IMR-90 (cell line): ENCODE data around the gene EFNA5. TPM values are rescaled to one million over a fixed set of nuclear protein-coding genes. Genes with fewer than 3 reads are reported as not detected.

Source experiments
- ATAC-seq: fragments of 200-7000 bp; cut with Tn5 transposase; 2 replicates; pipeline ENCODE4 v1.9.1; 2020; ENCODE audit warnings: low read depth, mild to moderate bottlenecking, moderate library complexity
- BruUV-seq: library from RNA; stranded (reverse); fragments of 400-500 nt; replicated peaks from 2 replicates; lab custom pipeline; 2021; lab: Mats Ljungman, UMichigan
- CTCF ChIA-PET: fragments of 300-600 bp; formaldehyde crosslinking; extraction: SDS; loops from one replicate; lab custom pipeline; 2021; ENCODE audit warnings: antibody characterized with exemption; lab: Yijun Ruan, JAX
- POLR2A ChIA-PET: fragments of 300-600 bp; sonication (Branson Sonifier 250); formaldehyde crosslinking; loops from one replicate; lab custom pipeline; 2022; ENCODE audit warnings: antibody characterized with exemption; ENCODE audit not compliant: unreplicated experiment; lab: Charles Lee
- DNase-seq: peaks from one replicate; pipeline ENCODE4 v3.0.0; 2013
- H2AFZ ChIP-seq: replicated peaks from 2 replicates; pipeline ENCODE3; 2013; ENCODE audit warnings: low read length, mild to moderate bottlenecking; ENCODE audit not compliant: poor library complexity
- H2AK5ac ChIP-seq: 2 replicates; pipeline ENCODE4 v1.6.1; 2013; ENCODE audit warnings: low read depth, low read length, inconsistent platforms
- H2AK9ac ChIP-seq: replicated peaks from 2 replicates; pipeline ENCODE3; 2013; ENCODE audit warnings: mild to moderate bottlenecking, low read depth, low read length, moderate library complexity; ENCODE audit not compliant: poor library complexity
- H2BK120ac ChIP-seq: 2 replicates; pipeline ENCODE4 v1.6.1; 2013; ENCODE audit warnings: low read depth, low read length, inconsistent platforms
- H2BK15ac ChIP-seq: 3 replicates; pipeline ENCODE4 v1.6.1; 2013; ENCODE audit warnings: low read depth, low read length, inconsistent platforms
- H2BK20ac ChIP-seq: 2 replicates; pipeline ENCODE4 v1.6.1; 2013; ENCODE audit warnings: low read depth, mild to moderate bottlenecking, inconsistent platforms, low read length, moderate library complexity
- H2BK5ac ChIP-seq: 2 replicates; pipeline ENCODE4 v1.6.1; 2013; ENCODE audit warnings: mild to moderate bottlenecking, low read depth, low read length, inconsistent platforms; ENCODE audit not compliant: poor library complexity, severe bottlenecking
- H3K14ac ChIP-seq: replicated peaks from 2 replicates; pipeline ENCODE4 v1.6.1; 2013; ENCODE audit warnings: low read depth, low read length, inconsistent platforms
- H3K18ac ChIP-seq: 2 replicates; pipeline ENCODE4 v1.6.1; 2013; ENCODE audit warnings: low read depth, low read length, control low read depth
- H3K23ac ChIP-seq: 2 replicates; pipeline ENCODE4 v1.6.1; 2013; ENCODE audit warnings: low read depth, low read length, inconsistent platforms
- H3K27ac ChIP-seq: 2 replicates; pipeline ENCODE4 v1.5.1; 2013; ENCODE audit warnings: mild to moderate bottlenecking, control low read depth, low read length; ENCODE audit not compliant: insufficient read depth
- H3K27me3 ChIP-seq: 2 replicates; pipeline ENCODE4 v1.6.1; 2013; ENCODE audit warnings: low read length; ENCODE audit not compliant: control insufficient read depth, insufficient read depth
- H3K36me3 ChIP-seq: 2 replicates; pipeline ENCODE4 v1.6.1; 2013; ENCODE audit warnings: low read length, mixed read lengths; ENCODE audit not compliant: control insufficient read depth, insufficient read depth
- H3K4ac ChIP-seq: 2 replicates; pipeline ENCODE4 v1.6.1; 2013; ENCODE audit warnings: low read depth, low read length, inconsistent platforms
- H3K4me1 ChIP-seq: 2 replicates; pipeline ENCODE4 v1.6.1; 2013; ENCODE audit warnings: low read length, mixed read lengths; ENCODE audit not compliant: control insufficient read depth, insufficient read depth
- H3K4me2 ChIP-seq: 2 replicates; pipeline ENCODE4 v1.6.1; 2013; ENCODE audit warnings: low read depth, mild to moderate bottlenecking, control low read depth, low read length, moderate library complexity
- H3K4me3 ChIP-seq: 2 replicates; pipeline ENCODE4 v1.5.1; 2013; ENCODE audit warnings: low read depth, mild to moderate bottlenecking, control low read depth, low read length, moderate library complexity; ENCODE audit not compliant: insufficient read depth
- H3K56ac ChIP-seq: 2 replicates; pipeline ENCODE4 v1.6.1; 2013; ENCODE audit warnings: low read length, inconsistent platforms; ENCODE audit not compliant: insufficient read depth; ENCODE audit errors: extremely low read depth
- H3K79me1 ChIP-seq, 2 experiments: 2 replicates each; pipeline ENCODE4 v1.6.1; 2013; ENCODE audit warnings: low read length in 2 of 2, inconsistent platforms in 1 of 2, low read depth in 1 of 2
- H3K9ac ChIP-seq: 2 replicates; pipeline ENCODE4 v1.6.1; 2013; ENCODE audit warnings: low read depth, low read length, control low read depth
- H3K9me1 ChIP-seq: 2 replicates; pipeline ENCODE4 v1.6.1; 2013; ENCODE audit warnings: low read length, inconsistent platforms; ENCODE audit not compliant: insufficient read depth
- H3K9me3 ChIP-seq: 2 replicates; pipeline ENCODE4 v1.6.1; 2013; ENCODE audit warnings: low read length; ENCODE audit not compliant: control insufficient read depth, insufficient read depth
- H4K20me1 ChIP-seq: 2 replicates; pipeline ENCODE4 v1.6.1; 2013; ENCODE audit warnings: low read length, inconsistent platforms; ENCODE audit not compliant: insufficient read depth
- H4K5ac ChIP-seq: 2 replicates; pipeline ENCODE4 v1.6.1; 2013; ENCODE audit warnings: mild to moderate bottlenecking, low read depth, low read length, control low read depth
- H4K8ac ChIP-seq, 2 experiments: 2 replicates each; pipeline ENCODE4 v1.6.1; 2013; ENCODE audit warnings: low read depth in 2 of 2, low read length in 2 of 2, control low read depth in 1 of 2, inconsistent platforms in 1 of 2
- H4K91ac ChIP-seq: 2 replicates; pipeline ENCODE4 v1.6.1; 2013; ENCODE audit warnings: low read depth, low read length, inconsistent platforms; ENCODE audit not compliant: insufficient read depth
- BHLHE40 ChIP-seq: fragments of 150-350 bp; IDR thresholded peaks from 2 replicates; pipeline ENCODE4 v1.6.1; 2016; ENCODE audit warnings: mild to moderate bottlenecking, low read depth, low read length
- CEBPB ChIP-seq: IDR thresholded peaks from 2 replicates; pipeline ENCODE4 v1.6.1; 2012; ENCODE audit warnings: low read depth, low read length, improper control_type of control experiment
- CHD1 ChIP-seq: IDR thresholded peaks from 2 replicates; pipeline ENCODE4 v1.6.1; 2012; ENCODE audit warnings: low read depth, low read length, improper control_type of control experiment
- ELK1 ChIP-seq: fragments of 150-350 bp; IDR thresholded peaks from 2 replicates; pipeline ENCODE4 v1.6.1; 2016; ENCODE audit warnings: low read depth, mild to moderate bottlenecking, low read length, moderate library complexity, borderline replicate concordance
- FOS ChIP-seq: fragments of 150-350 bp; IDR thresholded peaks from 2 replicates; pipeline ENCODE4 v1.6.1; 2016; ENCODE audit warnings: low read depth, low read length
- MAZ ChIP-seq: IDR thresholded peaks from 2 replicates; pipeline ENCODE4 v1.6.1; 2012; ENCODE audit warnings: low read depth, mild to moderate bottlenecking, low read length, improper control_type of control experiment, moderate library complexity, borderline replicate concordance
- MXI1 ChIP-seq: IDR thresholded peaks from 2 replicates; pipeline ENCODE4 v1.6.1; 2012; ENCODE audit warnings: low read depth, mild to moderate bottlenecking, low read length, moderate library complexity, borderline replicate concordance
- RAD21 ChIP-seq: IDR thresholded peaks from 2 replicates; pipeline ENCODE4 v1.6.1; 2012; ENCODE audit warnings: low read length, improper control_type of control experiment
- RCOR1 ChIP-seq: IDR thresholded peaks from 2 replicates; pipeline ENCODE4 v1.6.1; 2012; ENCODE audit warnings: mild to moderate bottlenecking, low read length, improper control_type of control experiment; ENCODE audit not compliant: insufficient replicate concordance
- SMC3 ChIP-seq: fragments of 150-350 bp; IDR thresholded peaks from 2 replicates; pipeline ENCODE4 v1.6.1; 2016; ENCODE audit warnings: low read depth, mild to moderate bottlenecking, antibody characterized with exemption, low read length, moderate library complexity
- USF2 ChIP-seq: fragments of 150-350 bp; IDR thresholded peaks from 2 replicates; pipeline ENCODE4 v1.6.1; 2017; ENCODE audit warnings: mild to moderate bottlenecking, antibody characterized with exemption, low read length, low read depth
- WGBS, 2 experiments: methylation state at CpG; one replicate each; pipeline versions ENCODE4 v1.1.5 to v1.1.7; 2013; ENCODE audit warnings: missing lambda C conversion rate in 2 of 2; ENCODE audit not compliant: insufficient read length in 1 of 2; ENCODE audit errors: extremely low coverage in 2 of 2; 5-methylcytosine and 5-hydroxymethylcytosine counted together
- dilution Hi-C: fragments of 300-500 bp; cut with HindIII; formaldehyde crosslinking; loops from one replicate; pipeline ENCODE4 v1.14.3; 2018; ENCODE audit warnings: low sequenced_read_pairs; ENCODE audit not compliant: unreplicated experiment
- in situ Hi-C: fragments of 300-500 bp; cut with MboI; formaldehyde crosslinking; loops from 3 replicates; pipeline ENCODE4 v1.14.3; 2019; ENCODE audit warnings: low sequenced_read_pairs, inconsistent platforms, mixed read lengths
- intact Hi-C: fragments of 100-400 bp; cut with micrococcal nuclease; formaldehyde crosslinking; loops from 2 replicates; pipeline ENCODE4 v1.10.0; 2022
- polyA plus RNA-seq, 3 experiments: library from polyadenylated mRNA; depleted of rRNA; stranded (reverse); fragments of >200 nt; gene quantifications; 2 replicates each; pipeline ENCODE4 v1.2.3, GENCODE V29; 2012; ENCODE audit warnings: low replicate concordance in 1 of 3
- total RNA-seq: library from RNA; depleted of rRNA; stranded (reverse); fragments of >200 nt; gene quantifications from 2 replicates; pipeline ENCODE4 v1.2.3, GENCODE V29; 2012
- TF ChIP-seq, protein P1 (sequence below): conservative IDR thresholded peaks from 2 replicates; pipeline ENCODE4 v1.5.1; 2012; ENCODE audit warnings: mild to moderate bottlenecking, low read depth, low read length, improper control_type of control experiment

Gene EFNA5
- total and polyA plus RNA-seq, 2 of the 4 experiments (the other 2 are of a cell fraction): 1.5 to 1.6 TPM

- Histone ChIP-seq H2AK5ac (peak overlapping the region; percentile 50; the same call in 1 of the 2 replicates), H3K4ac (peak overlapping the region; percentile 59), H2AFZ (peak overlapping the region; percentile 53), H3K9me1 (peaks cover 3% of the 10 kb centered on the region; the same call in 1 of the 2 replicates), H2BK120ac (peak overlapping the region; percentile 30; the same call in 1 of the 2 replicates), H3K9me3 (no peaks in the 10 kb centered on the region), H4K5ac (peak overlapping the region; percentile 12; the same call in 1 of the 2 replicates), H3K18ac (peak overlapping the region; percentile 76), H3K23ac (no peak overlapping the region), H3K14ac (peak overlapping the region; percentile 45; the same call in 1 of the 2 replicates), H3K4me2 (no peak overlapping the region), H3K36me3 (no peaks in the 10 kb centered on the region), H2BK5ac (no peak overlapping the region), H4K8ac (peak overlapping the region in 1 of 2 experiments; percentile 69; a peak in 2 of 4 replicates), H3K4me1 (peaks cover 13% of the 10 kb centered on the region), H2BK20ac (0 out of 2 replicates have a peak overlapping the region, but pooled peaks have one; percentile 40), H4K20me1 (no peaks in the 10 kb centered on the region), H3K9ac (no peak overlapping the region), H2BK15ac (peak overlapping the region; percentile 68; the same call in 1 of the 3 replicates), H3K4me3 (no peak overlapping the region), H2AK9ac (no peak overlapping the region), H3K56ac (no peak overlapping the region), H3K27ac (no peak overlapping the region), H3K27me3 (no peaks in the 10 kb centered on the region), H4K91ac (peak overlapping the region; percentile 14; the same call in 1 of the 2 replicates), H3K79me1 (no peaks in the 10 kb centered on the region)
- intact Hi-C loops (no loop called here), in situ Hi-C loops (no loop called here), dilution Hi-C loops (no loop called here)
- BruUV-seq: no TSS peak
- DNase-seq (no peak), ATAC-seq (no peak)
- ChIA-PET POLR2A (no interaction called here), CTCF (no interaction called here)
- WGBS, 2 experiments: 90% methylated on average over 2 of the region's 4 CpGs; no CpG with 5 or more reads in 1 of the 2 experiments
- TF ChIP-seq USF2: no peak
- TF ChIP-seq RAD21: no peak
- TF ChIP-seq CHD1: no peak
- TF ChIP-seq MAZ: no peak
- TF ChIP-seq SMC3: no peak
- no peak for TF ChIP-seq ELK1
- TF ChIP-seq RCOR1: no peak
- TF ChIP-seq BHLHE40: no peak
- no peak for TF ChIP-seq CEBPB
- TF ChIP-seq FOS: no peak
- no peak for TF ChIP-seq MXI1
- TF ChIP-seq, protein P1, sequence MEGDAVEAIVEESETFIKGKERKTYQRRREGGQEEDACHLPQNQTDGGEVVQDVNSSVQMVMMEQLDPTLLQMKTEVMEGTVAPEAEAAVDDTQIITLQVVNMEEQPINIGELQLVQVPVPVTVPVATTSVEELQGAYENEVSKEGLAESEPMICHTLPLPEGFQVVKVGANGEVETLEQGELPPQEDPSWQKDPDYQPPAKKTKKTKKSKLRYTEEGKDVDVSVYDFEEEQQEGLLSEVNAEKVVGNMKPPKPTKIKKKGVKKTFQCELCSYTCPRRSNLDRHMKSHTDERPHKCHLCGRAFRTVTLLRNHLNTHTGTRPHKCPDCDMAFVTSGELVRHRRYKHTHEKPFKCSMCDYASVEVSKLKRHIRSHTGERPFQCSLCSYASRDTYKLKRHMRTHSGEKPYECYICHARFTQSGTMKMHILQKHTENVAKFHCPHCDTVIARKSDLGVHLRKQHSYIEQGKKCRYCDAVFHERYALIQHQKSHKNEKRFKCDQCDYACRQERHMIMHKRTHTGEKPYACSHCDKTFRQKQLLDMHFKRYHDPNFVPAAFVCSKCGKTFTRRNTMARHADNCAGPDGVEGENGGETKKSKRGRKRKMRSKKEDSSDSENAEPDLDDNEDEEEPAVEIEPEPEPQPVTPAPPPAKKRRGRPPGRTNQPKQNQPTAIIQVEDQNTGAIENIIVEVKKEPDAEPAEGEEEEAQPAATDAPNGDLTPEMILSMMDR: no peak
Observed at GRCh38 chr5:107422494-107422893, 248.2 kb downstream of the EFNA5 start.
